GM20000 (cell line): ENCODE results near the gene RALY.

ENCODE experiments used
- DNase-seq: peaks from one replicate; pipeline ENCODE4 v3.0.0; 2012; ENCODE audit warnings: low spot score
- TF ChIP-seq, protein P1 (sequence below): IDR thresholded peaks from 2 replicates; pipeline ENCODE4 v1.5.1; 2012; ENCODE audit warnings: mild to moderate bottlenecking, control low read depth; ENCODE audit errors: extremely low read depth, missing control alignments

The RALY gene

DNA sequence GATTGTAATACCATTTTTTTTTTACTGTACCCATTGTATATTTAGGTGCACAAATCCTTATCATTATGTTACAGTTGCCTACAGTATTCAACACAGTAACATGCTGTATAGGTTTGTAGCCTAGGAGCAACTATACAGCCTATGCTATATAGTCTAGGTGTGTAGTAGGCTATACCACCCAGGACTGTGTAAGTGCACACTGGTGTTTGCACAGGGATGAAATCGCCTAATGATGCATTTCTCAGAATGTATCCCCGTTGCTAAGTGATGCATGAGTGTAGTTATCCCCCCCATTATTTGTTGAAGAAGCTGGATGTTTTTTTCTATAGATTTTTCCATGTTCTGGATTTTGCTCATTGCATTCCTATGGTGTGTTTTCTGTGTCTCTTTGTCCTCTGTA is 12.9 kb downstream of the RALY start:
- no peak for DNase-seq
- TF ChIP-seq, protein P1, sequence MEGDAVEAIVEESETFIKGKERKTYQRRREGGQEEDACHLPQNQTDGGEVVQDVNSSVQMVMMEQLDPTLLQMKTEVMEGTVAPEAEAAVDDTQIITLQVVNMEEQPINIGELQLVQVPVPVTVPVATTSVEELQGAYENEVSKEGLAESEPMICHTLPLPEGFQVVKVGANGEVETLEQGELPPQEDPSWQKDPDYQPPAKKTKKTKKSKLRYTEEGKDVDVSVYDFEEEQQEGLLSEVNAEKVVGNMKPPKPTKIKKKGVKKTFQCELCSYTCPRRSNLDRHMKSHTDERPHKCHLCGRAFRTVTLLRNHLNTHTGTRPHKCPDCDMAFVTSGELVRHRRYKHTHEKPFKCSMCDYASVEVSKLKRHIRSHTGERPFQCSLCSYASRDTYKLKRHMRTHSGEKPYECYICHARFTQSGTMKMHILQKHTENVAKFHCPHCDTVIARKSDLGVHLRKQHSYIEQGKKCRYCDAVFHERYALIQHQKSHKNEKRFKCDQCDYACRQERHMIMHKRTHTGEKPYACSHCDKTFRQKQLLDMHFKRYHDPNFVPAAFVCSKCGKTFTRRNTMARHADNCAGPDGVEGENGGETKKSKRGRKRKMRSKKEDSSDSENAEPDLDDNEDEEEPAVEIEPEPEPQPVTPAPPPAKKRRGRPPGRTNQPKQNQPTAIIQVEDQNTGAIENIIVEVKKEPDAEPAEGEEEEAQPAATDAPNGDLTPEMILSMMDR = no peak

GRCh38 chr20:34008477-34008876 is 14.8 kb downstream of the RALY start:
- TF ChIP-seq, protein P1 = no peak
- no peak for DNase-seq

DNA sequence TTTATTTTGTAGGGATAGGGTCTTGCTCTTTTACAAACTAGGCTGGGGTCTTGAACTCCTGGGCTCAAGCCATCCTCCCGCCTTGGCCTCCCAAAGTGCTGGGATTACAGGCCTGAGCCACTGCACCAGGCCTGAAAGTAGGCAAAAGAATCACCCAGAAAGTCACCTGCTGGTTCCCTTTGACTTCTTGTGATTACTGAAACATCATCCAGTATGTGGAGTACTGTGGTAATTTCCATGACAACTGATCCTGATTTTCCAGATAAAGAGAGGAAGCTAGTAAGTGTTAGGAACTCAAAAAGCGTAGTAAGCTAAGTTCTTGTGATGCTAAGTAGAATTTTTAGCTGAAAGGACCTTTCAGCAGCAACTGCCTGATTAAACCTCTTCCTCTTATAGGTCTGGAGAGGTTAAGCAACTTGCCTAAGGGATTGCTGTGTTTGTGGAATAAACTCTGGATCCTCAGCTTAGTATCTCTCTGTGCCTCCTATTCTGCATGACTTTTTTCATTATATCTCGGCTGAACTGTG is 16.8 kb downstream of the RALY start:
- TF ChIP-seq, protein P1 = no peak
- no peak for DNase-seq

GRCh38 chr20:34011275-34011674 is 17.6 kb downstream of the RALY start:
- no peak for DNase-seq
- TF ChIP-seq, protein P1 = no peak

DNA sequence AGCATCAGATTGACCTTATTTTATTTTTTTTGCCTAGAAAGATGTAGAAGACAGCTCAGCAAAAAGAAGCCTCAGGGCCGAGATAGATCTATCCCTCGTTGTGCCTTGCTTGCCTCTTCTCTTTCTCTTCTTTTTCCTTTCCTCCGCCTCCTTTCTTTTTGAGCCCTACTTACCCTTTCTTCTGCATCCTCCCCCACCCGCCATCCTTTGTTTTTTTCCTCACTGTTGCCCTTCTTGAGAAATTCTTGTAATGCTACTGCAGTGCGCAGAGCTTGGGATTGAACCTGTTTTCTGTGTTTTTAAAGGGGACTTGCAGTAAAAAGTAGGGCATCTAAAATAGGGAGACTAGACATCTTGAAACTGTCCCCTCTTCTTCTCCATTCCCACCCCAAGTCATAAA is 18.6 kb downstream of the RALY start:
- TF ChIP-seq, protein P1 = no peak
- no peak for DNase-seq

GRCh38 chr20:34012735-34013134 is 19.0 kb downstream of the RALY start:
- TF ChIP-seq, protein P1 = no peak
- DNase-seq = no peak

GRCh38 chr20:34013554-34013953 is 19.8 kb downstream of the RALY start:
- TF ChIP-seq, protein P1 = no peak
- no peak for DNase-seq
